Nephron progenitor cell (in vitro differentiated cells): ENCODE results near the gene GATC.

Source experiments
- DNase-seq: peaks from one replicate; pipeline ENCODE4 v3.0.0; 2021
- H3K27ac Mint-ChIP-seq: 2 replicates; pipeline ENCODE4 v1.8.0; 2021; ENCODE audit warnings: mild to moderate bottlenecking, moderate library complexity, mixed read lengths
- H3K27me3 Mint-ChIP-seq: 2 replicates; pipeline ENCODE4 v1.8.0; 2021; ENCODE audit warnings: mild to moderate bottlenecking, low read depth, mixed read lengths; ENCODE audit not compliant: poor library complexity
- H3K36me3 Mint-ChIP-seq: 2 replicates; pipeline ENCODE4 v1.8.0; 2021; ENCODE audit warnings: low read depth, mixed read lengths
- H3K4me1 Mint-ChIP-seq: 2 replicates; pipeline ENCODE4 v1.8.0; 2021; ENCODE audit warnings: mixed read lengths
- H3K4me3 Mint-ChIP-seq: 2 replicates; pipeline ENCODE4 v1.8.0; 2021; ENCODE audit warnings: mild to moderate bottlenecking, moderate library complexity, mixed read lengths
- H3K9me3 Mint-ChIP-seq: 2 replicates; pipeline ENCODE4 v1.8.0; 2021; ENCODE audit warnings: mild to moderate bottlenecking, moderate library complexity, mixed read lengths
- CTCF ChIP-seq: fragments of 200-600 bp; sonication (generic); IDR thresholded peaks from 2 replicates; pipeline ENCODE4 v1.5.0; 2021; ENCODE audit warnings: antibody characterized with exemption

GATC gene

GRCh38 chr12:120404271-120404670 is 42.0 kb upstream of the GATC start:
- Mint-ChIP-seq H3K4me1 (peaks cover 26% of the 10 kb centered on the region), H3K27me3 (no peaks in the 10 kb centered on the region), H3K36me3 (no peaks in the 10 kb centered on the region), H3K27ac (no peak overlapping the region), H3K9me3 (peaks cover 4% of the 10 kb centered on the region), H3K4me3 (no peak overlapping the region)
- no peak for TF ChIP-seq CTCF
- no peak for DNase-seq

GRCh38 chr12:120406069-120406468 is 40.2 kb upstream of the GATC start:
- no peak for DNase-seq
- Mint-ChIP-seq H3K4me3 (no peak overlapping the region), H3K9me3 (no peaks in the 10 kb centered on the region), H3K4me1 (peaks cover 21% of the 10 kb centered on the region), H3K27me3 (peaks cover 3% of the 10 kb centered on the region), H3K36me3 (no peaks in the 10 kb centered on the region), H3K27ac (peak overlapping the region; percentile 57)
- no peak for TF ChIP-seq CTCF

DNA sequence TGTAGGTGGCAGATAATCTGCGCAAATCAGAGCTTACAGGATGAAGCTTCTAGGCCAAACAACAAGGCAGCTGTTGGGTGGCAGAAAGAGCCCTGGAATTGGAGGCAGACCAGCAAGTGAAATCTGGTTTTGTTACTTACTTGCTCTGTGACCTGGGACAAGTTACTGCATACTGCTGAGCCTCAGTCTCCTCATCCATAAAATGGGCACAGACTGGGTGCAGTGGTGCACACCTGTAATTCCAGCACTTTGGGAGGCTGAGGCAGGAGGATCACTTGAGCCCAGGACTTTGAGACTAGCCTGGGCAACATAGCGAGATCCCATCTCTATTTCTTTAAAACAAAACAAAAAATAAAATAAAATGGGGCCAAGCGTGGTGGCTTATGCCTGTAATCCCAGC is 39.7 kb upstream of the GATC start:
- no peaks in the 10 kb centered on the region for H3K36me3 Mint-ChIP-seq
- no peak overlapping the region for H3K4me3 Mint-ChIP-seq
- peak overlapping the region; percentile 57 for H3K27ac Mint-ChIP-seq
- TF ChIP-seq CTCF, result no peak
- DNase-seq, result no peak
- no peaks in the 10 kb centered on the region for H3K9me3 Mint-ChIP-seq
- H3K4me1 Mint-ChIP-seq, result peaks cover 19% of the 10 kb centered on the region
- peaks cover 3% of the 10 kb centered on the region for H3K27me3 Mint-ChIP-seq

DNA sequence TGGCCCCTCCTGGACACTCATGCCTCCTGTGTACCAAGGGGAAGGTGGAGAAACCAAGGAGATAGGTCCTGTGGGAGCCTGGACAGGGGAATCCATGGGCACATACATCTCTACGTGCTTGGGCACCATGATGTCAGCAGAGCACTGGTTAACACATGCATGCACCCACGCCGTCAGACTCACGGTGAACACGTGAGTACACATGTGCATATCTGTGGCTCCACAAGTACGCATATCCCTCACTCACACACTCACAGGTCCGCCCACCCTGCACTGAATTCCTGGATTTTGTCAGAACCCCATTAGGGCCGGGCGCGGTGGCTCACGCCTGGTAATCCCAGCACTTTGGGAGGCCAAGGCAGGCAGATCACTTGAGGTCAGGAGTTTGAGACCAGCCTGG is 37.5 kb upstream of the GATC start:
- no peaks in the 10 kb centered on the region for H3K36me3 Mint-ChIP-seq
- H3K27me3 Mint-ChIP-seq, result peaks cover 7% of the 10 kb centered on the region
- H3K4me3 Mint-ChIP-seq, result no peak overlapping the region
- H3K9me3 Mint-ChIP-seq, result no peaks in the 10 kb centered on the region
- H3K4me1 Mint-ChIP-seq, result peaks cover 21% of the 10 kb centered on the region
- DNase-seq, result no peak
- H3K27ac Mint-ChIP-seq, result no peak overlapping the region
- TF ChIP-seq CTCF, result no peak

- H3K27me3 Mint-ChIP-seq, result peaks cover 11% of the 10 kb centered on the region
- no peak for TF ChIP-seq CTCF
- peak overlapping the region; percentile 5 for H3K4me3 Mint-ChIP-seq
- no peaks in the 10 kb centered on the region for H3K9me3 Mint-ChIP-seq
- DNase-seq, result no peak
- peaks cover 23% of the 10 kb centered on the region for H3K4me1 Mint-ChIP-seq
- no peaks in the 10 kb centered on the region for H3K36me3 Mint-ChIP-seq
- peak overlapping the region; percentile 94 for H3K27ac Mint-ChIP-seq
Observed at GRCh38 chr12:120412421-120412820, 33.8 kb upstream of the GATC start.

- H3K9me3 Mint-ChIP-seq, result no peaks in the 10 kb centered on the region
- peak; percentile 67 for DNase-seq
- peaks cover 23% of the 10 kb centered on the region for H3K4me1 Mint-ChIP-seq
- no peak overlapping the region for H3K4me3 Mint-ChIP-seq
- H3K27ac Mint-ChIP-seq, result peak overlapping the region; percentile 96
- H3K27me3 Mint-ChIP-seq, result peaks cover 11% of the 10 kb centered on the region
- H3K36me3 Mint-ChIP-seq, result no peaks in the 10 kb centered on the region
- TF ChIP-seq CTCF, result no peak
Observed at GRCh38 chr12:120413901-120414695, 32.1 kb upstream of the GATC start.
